GM21576 (cell line): ENCODE results near the gene DERA.
"Not testable (repeated sequence)": the region's sequence is repeated elsewhere in the genome, so short reads cannot be mapped to it uniquely, and the experiment has no call there.

ENCODE experiments used
- ATAC-seq: cut with Tn5 transposase; IDR thresholded peaks from one replicate; pipeline ENCODE4 v1.9.1; 2021; ENCODE audit warnings: mild to moderate bottlenecking, moderate library complexity; ENCODE audit not compliant: unreplicated experiment

The DERA gene

GRCh38 chr12:15956413-15957185 lies 45.5 kb downstream of the DERA start:
- ATAC-seq, result no peak

- no peak for ATAC-seq
Measured at GRCh38 chr12:15962760-15963159, 51.6 kb downstream of the DERA start.

- no peak for ATAC-seq
Measured at GRCh38 chr12:15963271-15963670, 52.1 kb downstream of the DERA start.

DNA sequence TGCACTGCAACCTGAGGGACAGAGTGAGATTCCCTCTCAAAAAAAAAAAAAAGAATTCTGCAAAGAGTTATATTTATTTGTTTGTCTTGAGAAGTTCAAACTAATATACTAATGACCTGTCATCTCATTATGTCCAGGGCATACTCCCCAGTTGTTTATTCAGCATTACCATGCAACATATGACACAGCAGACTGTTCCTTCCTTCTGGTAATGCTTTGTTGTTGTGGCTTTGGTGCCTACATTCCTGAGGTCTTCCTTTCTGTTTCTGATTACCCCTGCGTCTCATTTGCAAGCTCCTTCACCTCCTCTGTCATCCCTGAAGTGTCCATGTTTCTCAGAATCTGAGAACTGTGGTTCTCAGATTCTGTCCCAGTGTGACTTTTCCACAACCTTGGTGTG lies 55.3 kb downstream of the DERA start:
- ATAC-seq, result no peak

DNA sequence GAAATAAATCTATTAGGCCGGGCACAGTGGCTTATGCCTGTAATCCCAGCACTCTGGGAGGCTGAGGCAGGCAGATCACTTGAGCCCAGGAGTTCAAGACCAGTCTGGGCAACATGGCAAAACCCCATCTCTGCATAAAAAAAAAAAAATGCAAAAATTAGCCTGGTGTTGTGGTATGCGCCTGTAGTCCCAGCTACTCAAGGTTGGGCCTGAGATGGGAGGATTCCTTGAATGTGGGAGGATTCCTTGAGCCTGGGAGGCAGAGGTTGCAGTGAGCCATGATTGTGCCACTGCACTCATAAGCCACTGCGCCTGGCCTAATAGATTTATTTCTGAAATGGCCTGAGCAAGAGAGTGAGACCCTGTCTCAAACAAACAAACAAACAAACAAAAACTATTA lies 55.9 kb downstream of the DERA start:
- ATAC-seq, result not testable (repeated sequence)

GRCh38 chr12:15971211-15971610 lies 60.1 kb downstream of the DERA start:
- ATAC-seq, result no peak

DNA sequence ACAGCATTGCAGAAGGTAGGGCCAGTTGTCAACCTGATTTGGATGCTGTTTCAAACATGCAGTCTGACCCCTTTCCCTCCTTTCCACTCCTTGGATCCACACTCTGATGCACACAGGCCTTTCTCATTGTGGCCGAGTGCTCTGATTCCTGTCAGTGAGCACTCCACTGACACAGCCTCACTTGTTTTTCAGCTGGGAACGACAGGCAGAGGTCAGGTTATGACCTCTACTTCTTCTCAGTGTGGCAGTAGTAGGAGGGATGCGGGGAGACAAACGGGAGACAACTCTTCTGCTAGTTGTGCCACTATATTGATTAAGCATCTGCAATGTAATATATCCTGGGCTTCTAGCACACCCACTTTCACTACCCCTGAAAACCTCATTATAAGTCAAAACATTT lies 61.8 kb downstream of the DERA start:
- no peak for ATAC-seq

GRCh38 chr12:15977999-15978951 lies 67.1 kb downstream of the DERA start:
- ATAC-seq, result no peak

- ATAC-seq, result peak; percentile 69
Measured at GRCh38 chr12:15979096-15980092, 68.3 kb downstream of the DERA start.

- no peak for ATAC-seq
Measured at GRCh38 chr12:15982071-15982470, 70.9 kb downstream of the DERA start.

- no peak for ATAC-seq
Measured at GRCh38 chr12:15982471-15982870, 71.3 kb downstream of the DERA start.

DNA sequence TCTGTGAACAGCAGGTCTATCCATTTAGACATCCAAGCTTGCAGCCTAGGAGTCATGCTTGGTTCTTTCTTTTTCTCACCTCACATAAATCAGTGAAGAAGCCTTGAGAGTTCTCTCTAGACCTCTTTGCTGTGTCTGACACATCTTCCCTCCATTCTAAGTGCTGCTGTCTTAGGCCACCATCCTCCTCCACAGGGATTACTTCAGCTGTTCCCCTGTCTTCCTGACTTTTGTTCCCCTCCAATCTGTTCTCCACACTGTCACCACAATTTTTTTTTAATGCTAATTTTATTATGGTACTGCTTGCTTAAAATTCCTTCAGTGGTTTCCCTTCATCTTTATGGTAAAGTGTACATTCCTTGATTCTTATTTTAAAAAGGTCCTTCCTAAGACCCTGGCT lies 71.8 kb downstream of the DERA start:
- no peak for ATAC-seq

DNA sequence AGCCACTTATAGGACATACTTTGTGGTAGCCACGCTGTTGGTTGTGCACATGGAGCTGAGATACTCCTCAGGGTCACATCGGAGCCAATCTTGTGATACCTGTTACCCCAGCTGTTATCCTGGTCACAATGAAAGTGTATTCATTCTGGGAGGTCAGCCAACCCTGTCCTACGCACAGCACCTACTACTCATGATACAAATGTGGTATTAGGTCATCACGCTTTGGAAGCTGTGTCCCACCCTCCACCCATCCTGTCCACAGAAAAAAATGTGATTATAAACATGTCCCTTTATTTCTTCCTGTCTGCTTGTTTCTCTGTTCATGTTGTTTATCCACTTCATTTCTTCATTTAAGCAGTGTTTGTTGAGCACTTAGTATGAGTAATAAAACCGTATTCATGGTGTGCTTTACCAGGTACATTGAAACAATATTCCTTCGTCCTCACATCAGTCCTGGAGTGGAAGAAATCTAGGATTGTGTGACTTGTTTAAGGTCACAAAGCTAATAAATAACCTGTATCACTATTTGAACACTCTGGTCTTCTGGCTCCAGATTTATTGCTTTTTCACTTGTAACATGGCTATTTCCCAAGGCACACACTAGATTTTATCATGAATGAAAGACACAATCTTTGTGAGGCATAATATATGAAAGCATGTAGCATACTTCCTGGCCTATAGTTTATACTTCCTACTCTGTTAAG lies 73.1 kb downstream of the DERA start:
- no peak for ATAC-seq

DNA sequence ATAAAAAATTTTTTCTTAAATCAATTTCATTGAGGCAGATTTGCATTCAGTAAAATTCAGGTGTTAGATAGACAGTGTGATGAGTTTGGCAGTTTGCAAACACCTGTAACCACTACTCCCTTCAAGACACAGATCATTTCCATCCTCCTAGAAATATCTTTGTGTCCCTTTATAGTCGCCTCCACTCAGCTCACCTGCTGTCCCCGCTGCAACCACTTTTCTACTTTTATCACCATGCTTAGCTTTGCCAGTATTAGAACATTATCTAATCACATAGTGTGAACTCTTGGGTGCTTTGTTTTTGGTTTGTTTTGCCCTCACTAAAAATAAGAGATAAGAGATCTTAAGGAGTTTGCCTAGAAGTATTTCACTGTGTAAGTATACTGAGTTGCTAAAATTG lies 73.8 kb downstream of the DERA start:
- ATAC-seq, result no peak

DNA sequence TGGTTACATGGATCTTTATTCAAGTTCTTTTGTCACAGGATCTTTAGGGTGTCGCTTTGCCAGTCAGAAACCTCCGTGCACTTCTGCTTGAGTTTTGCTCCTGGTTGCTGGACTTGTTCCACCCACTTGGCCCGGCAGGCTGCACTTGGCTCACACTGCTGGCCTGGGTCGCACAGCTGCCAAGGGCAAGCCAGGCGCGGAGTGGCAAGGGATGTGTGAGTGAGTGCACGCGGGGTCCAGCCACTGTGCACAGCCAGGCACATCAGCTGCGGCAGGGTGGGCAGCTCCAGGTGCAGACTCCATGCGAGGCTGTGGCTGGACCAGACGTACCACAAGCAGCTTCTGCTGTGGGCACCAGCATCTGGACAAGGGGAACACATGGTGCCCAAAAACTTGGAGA lies 76.6 kb downstream of the DERA start:
- ATAC-seq, result no peak

- ATAC-seq, result no peak
Measured at GRCh38 chr12:15988983-15989755, 78.0 kb downstream of the DERA start.

GRCh38 chr12:15995801-15996200 lies 84.7 kb downstream of the DERA start:
- no peak for ATAC-seq

- no peak for ATAC-seq
Measured at GRCh38 chr12:15996254-15996653, 85.1 kb downstream of the DERA start.

GRCh38 chr12:15996948-15997347 lies 85.8 kb downstream of the DERA start:
- ATAC-seq, result no peak
